Transverse colon (tissue), 4 donors: ENCODE results near the gene HSD17B3. TPM values are rescaled to one million over a fixed set of nuclear protein-coding genes. Genes with fewer than 3 reads are reported as not detected.

Source experiments
- DNase-seq: peaks from one replicate; pipeline ENCODE4 v3.0.0-alpha.2; 2019
- H3K27ac ChIP-seq, 4 donors: fragments of 200-600 bp; sonication (generic); 2 replicates each; pipeline ENCODE4 v1.5.1; 2016 to 2018; ENCODE audit warnings: inconsistent platforms in 4 of 4
- H3K27me3 ChIP-seq: fragments of 200-600 bp; sonication (generic); 2 replicates; pipeline ENCODE4 v1.5.1; 2017; ENCODE audit warnings: inconsistent platforms
- H3K36me3 ChIP-seq, 4 donors: fragments of 200-600 bp; sonication (generic); 2 replicates each; pipeline ENCODE4 v1.5.1; 2017 to 2019; ENCODE audit warnings: inconsistent platforms in 4 of 4
- H3K4me1 ChIP-seq, 4 donors: fragments of 200-600 bp; sonication (generic); 2 replicates each; pipeline ENCODE4 v1.5.1; 2017 to 2020; ENCODE audit warnings: inconsistent platforms in 4 of 4
- H3K4me3 ChIP-seq, 4 donors: fragments of 200-600 bp; sonication (generic); 1 replicate in 1 of 4; 2 replicates in 3 of 4; pipeline versions ENCODE4 v1.5.1 to v1.6.1; 2017 to 2019; ENCODE audit warnings: inconsistent platforms in 4 of 4
- H3K9me3 ChIP-seq, 2 donors: fragments of 200-600 bp; sonication (generic); 2 replicates each; pipeline ENCODE4 v1.5.1; 2017 to 2019; ENCODE audit warnings: inconsistent platforms in 2 of 2
- CTCF ChIP-seq, 5 experiments: fragments of 200-600 bp in 3 of 5; fragments of 450-650 bp in 2 of 5; sonication (generic) in 3 of 5; IDR thresholded peaks; 1 replicate in 2 of 5; 2 replicates in 3 of 5; pipeline ENCODE4 v1.5.1; 2016 to 2017; ENCODE audit warnings: antibody characterized with exemption in 5 of 5, inconsistent platforms in 3 of 5, mild to moderate bottlenecking in 2 of 5, moderate library complexity in 1 of 5
- EP300 ChIP-seq: sonication (generic); formaldehyde crosslinking; IDR thresholded peaks from one replicate; pipeline ENCODE4 v1.6.1; 2017; ENCODE audit warnings: antibody characterized with exemption, low read depth
- POLR2A ChIP-seq: fragments of 450-650 bp; IDR thresholded peaks from one replicate; pipeline ENCODE4 v1.6.1; 2016; ENCODE audit warnings: antibody characterized with exemption, mild to moderate bottlenecking, moderate library complexity
- POLR2AphosphoS5 ChIP-seq, 3 donors: sonication (generic); formaldehyde crosslinking; IDR thresholded peaks; one replicate each; pipeline ENCODE4 v1.6.1; 2016; ENCODE audit warnings: antibody characterized with exemption in 3 of 3
- WGBS, 2 donors: methylation state at CpG; one replicate each; pipeline ENCODE4 v1.1.5; 2018; ENCODE audit warnings: low coverage in 1 of 2; 5-methylcytosine and 5-hydroxymethylcytosine counted together
- in situ Hi-C, 4 donors: fragments of 200-750 bp; cut with MboI; loops; one replicate each; pipeline versions ENCODE4 v1.15.0 to v1.15.1; 2017; ENCODE audit warnings: low sequenced_read_pairs in 3 of 4, low pct_ligation_motif_present in 1 of 4, low pct_unique_long_range_greater_than_20kb in 1 of 4
- intact Hi-C: fragments of 100-400 bp; cut with DNase I; formaldehyde crosslinking; loops from one replicate; pipeline ENCODE4 v1.15.1; 2023; ENCODE audit warnings: low total_unique reads
- total RNA-seq, 4 donors: library from RNA; depleted of rRNA; stranded (reverse); fragments of >200 nt; gene quantifications; one replicate each; pipeline ENCODE4 v1.1.0, GENCODE V29; 2016

Gene HSD17B3
- total RNA-seq, 4 donors from 2014 or later, result 6.0 TPM; not detected in 3

- Histone ChIP-seq H3K36me3 (no peaks in the 10 kb centered on the region), H3K27ac (no peak overlapping the region), H3K4me1 (no peaks in the 10 kb centered on the region), H3K4me3 (no peak overlapping the region), H3K27me3 (no peaks in the 10 kb centered on the region), H3K9me3 (no peaks in the 10 kb centered on the region)
- TF ChIP-seq EP300 (no peak), POLR2A (no peak), CTCF (IDR thresholded peaks at IDR 0.05) (no peak), POLR2AphosphoS5 (IDR thresholded peaks at IDR 0.05) (no peak)
- in situ Hi-C loops, result no loop called here
- WGBS, 2 donors, result 63 to 73% methylated on average over 4 to 6 of the region's 6 CpGs
- DNase-seq, result no peak
- intact Hi-C loops, result loop anchor here (5.0 kb wide), 1 partner anchor 697 kb away; no protein-coding TSS in a partner anchor
Observed at GRCh38 chr9:96249746-96250145, 52.2 kb downstream of the HSD17B3 start.

- no peaks in the 10 kb centered on the region for H3K36me3 ChIP-seq
- no peaks in the 10 kb centered on the region for H3K27me3 ChIP-seq
- in situ Hi-C loops, result no loop called here
- no peaks in the 10 kb centered on the region for H3K4me1 ChIP-seq
- TF ChIP-seq EP300 (no peak), CTCF (IDR thresholded peaks at IDR 0.05) (no peak), POLR2A (no peak), POLR2AphosphoS5 (IDR thresholded peaks at IDR 0.05) (no peak)
- H3K27ac ChIP-seq, result no peak overlapping the region
- 77 to 83% methylated on average over 6 to 8 of the region's 8 CpGs for WGBS, 2 donors
- no peaks in the 10 kb centered on the region for H3K9me3 ChIP-seq
- no peak for DNase-seq
- no peak overlapping the region for H3K4me3 ChIP-seq
- intact Hi-C loops, result loop anchor here (5.0 kb wide), 1 partner anchor 694 kb away; no protein-coding TSS in a partner anchor
Observed at GRCh38 chr9:96246267-96246671, 55.7 kb downstream of the HSD17B3 start.

GRCh38 chr9:96245399-96245798, 56.6 kb downstream of the HSD17B3 start:
- DNase-seq, result no peak
- H3K4me3 ChIP-seq, result no peak overlapping the region
- intact Hi-C loops, result loop anchor here (5.0 kb wide), 1 partner anchor 693 kb away; no protein-coding TSS in a partner anchor
- no peak overlapping the region for H3K27ac ChIP-seq
- in situ Hi-C loops, result no loop called here
- H3K9me3 ChIP-seq, result no peaks in the 10 kb centered on the region
- no peaks in the 10 kb centered on the region for H3K27me3 ChIP-seq
- no peak for TF ChIP-seq EP300
- TF ChIP-seq POLR2A, result no peak
- no peak for TF ChIP-seq POLR2AphosphoS5 (IDR thresholded peaks at IDR 0.05)
- no peaks in the 10 kb centered on the region for H3K36me3 ChIP-seq
- WGBS, 2 donors, result 86% methylated on average over 7 of the region's 7 CpGs; no CpG with 5 or more reads in 1 of the 2 donors
- H3K4me1 ChIP-seq, result no peaks in the 10 kb centered on the region

- Histone ChIP-seq H3K9me3 (no peaks in the 10 kb centered on the region), H3K36me3 (no peaks in the 10 kb centered on the region), H3K27ac (no peak overlapping the region), H3K27me3 (no peaks in the 10 kb centered on the region), H3K4me3 (no peak overlapping the region), H3K4me1 (no peaks in the 10 kb centered on the region)
- 55% methylated on average over 6 of the region's 6 CpGs; no CpG with 5 or more reads in 1 of the 2 donors for WGBS, 2 donors
- TF ChIP-seq POLR2A (no peak), POLR2AphosphoS5 (IDR thresholded peaks at IDR 0.05) (no peak), CTCF (IDR thresholded peaks at IDR 0.05) (no peak), EP300 (no peak)
- no peak for DNase-seq
- intact Hi-C loops (no loop called here), in situ Hi-C loops (no loop called here)
Observed at GRCh38 chr9:96243778-96244177, 58.2 kb downstream of the HSD17B3 start.

- Histone ChIP-seq H3K4me3 (no peak overlapping the region), H3K9me3 (no peaks in the 10 kb centered on the region), H3K27me3 (no peaks in the 10 kb centered on the region), H3K36me3 (no peaks in the 10 kb centered on the region), H3K4me1 (no peaks in the 10 kb centered on the region), H3K27ac (no peak overlapping the region)
- in situ Hi-C loops (no loop called here), intact Hi-C loops (no loop called here)
- DNase-seq, result no peak
- TF ChIP-seq POLR2A (no peak), POLR2AphosphoS5 (IDR thresholded peaks at IDR 0.05) (no peak), CTCF (IDR thresholded peaks at IDR 0.05) (no peak), EP300 (no peak)
- 72% methylated on average over 4 of the region's 4 CpGs; no CpG with 5 or more reads in 1 of the 2 donors for WGBS, 2 donors
Observed at GRCh38 chr9:96242811-96243210, 59.2 kb downstream of the HSD17B3 start.
